GM23338 (cell line): Measurements from ENCODE around the gene JMJD1C.

Source experiments
- CREB1 ChIP-seq: fragments of 250-450 bp; sonication (Bioruptor Pico); IDR thresholded peaks from 2 replicates; pipeline ENCODE4 v1.5.0; 2020; ENCODE audit warnings: low read depth, mild to moderate bottlenecking, moderate library complexity
- EZH2 ChIP-seq: fragments of 200-600 bp; sonication (generic); IDR thresholded peaks from one replicate; pipeline ENCODE4 v1.8.0; 2017; ENCODE audit warnings: antibody characterized with exemption, mild to moderate bottlenecking, low read depth; ENCODE audit not compliant: unreplicated experiment
- EZH2phosphoT487 ChIP-seq: fragments of 200-600 bp; sonication (generic); IDR thresholded peaks from one replicate; pipeline ENCODE4 v1.8.1; 2018; ENCODE audit warnings: antibody characterized with exemption; ENCODE audit not compliant: unreplicated experiment
- JUNB ChIP-seq: IDR thresholded peaks from one replicate; pipeline ENCODE4 v1.6.1; 2016; ENCODE audit warnings: antibody characterized with exemption; ENCODE audit not compliant: unreplicated experiment
- NANOG ChIP-seq: IDR thresholded peaks from 2 replicates; pipeline ENCODE4 v1.6.1; 2016; ENCODE audit warnings: antibody characterized with exemption, borderline replicate concordance
- POLR2AphosphoS5 ChIP-seq: IDR thresholded peaks from 2 replicates; pipeline ENCODE4 v1.6.1; 2016; ENCODE audit warnings: antibody characterized with exemption, low read depth
- STAT1 ChIP-seq: IDR thresholded peaks from one replicate; pipeline ENCODE4 v1.6.1; 2016; ENCODE audit warnings: antibody characterized with exemption; ENCODE audit not compliant: unreplicated experiment
- ZNF114 ChIP-seq: fragments of 250-450 bp; sonication (Bioruptor Pico); IDR thresholded peaks from 2 replicates; pipeline ENCODE4 v1.5.0; 2020; ENCODE audit warnings: mild to moderate bottlenecking, moderate library complexity
- ZNF331 ChIP-seq: fragments of 250-450 bp; sonication (Bioruptor Pico); IDR thresholded peaks from 2 replicates; pipeline ENCODE4 v1.5.0; 2020; ENCODE audit warnings: low read depth, mild to moderate bottlenecking, moderate library complexity
- TF ChIP-seq, protein P1 (sequence below), 2 experiments: fragments of 200-600 bp in 1 of 2; sonication (generic) in 1 of 2; conservative IDR thresholded peaks; 2 replicates each; pipeline versions ENCODE4 v1.5.1 to v1.6.1; 2016 to 2017; ENCODE audit warnings: antibody characterized with exemption in 2 of 2, low read depth in 2 of 2, mild to moderate bottlenecking in 2 of 2, moderate library complexity in 1 of 2
- TF ChIP-seq, protein P2 (sequence below): IDR thresholded peaks from one replicate; pipeline ENCODE4 v1.6.1; 2018; ENCODE audit warnings: antibody characterized with exemption; ENCODE audit not compliant: unreplicated experiment
- TF ChIP-seq, protein P3 (sequence below): IDR thresholded peaks from 2 replicates; pipeline ENCODE4 v1.6.1; 2016; ENCODE audit warnings: antibody characterized with exemption

DNA sequence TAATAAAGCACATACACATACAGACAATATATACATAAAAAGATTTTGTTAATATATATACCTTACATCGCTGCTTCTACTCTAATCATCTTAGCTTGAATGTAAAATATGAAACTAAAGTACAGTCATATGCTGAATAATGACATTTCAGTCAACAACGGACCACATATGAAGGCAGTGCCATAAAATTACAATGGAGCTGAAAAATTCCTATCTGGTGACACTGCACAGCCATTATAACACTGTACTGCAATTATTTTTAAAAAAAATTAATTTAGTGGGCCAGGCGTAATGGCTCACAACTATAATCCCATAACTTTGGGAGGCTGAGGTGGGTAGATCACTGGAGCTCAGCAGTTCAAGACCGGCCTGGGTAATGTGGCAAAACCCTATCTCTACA is 122.3 kb downstream of the JMJD1C start:
- TF ChIP-seq POLR2AphosphoS5 (no peak), CREB1 (CRISPR knock-in tag) (no peak), STAT1 (no peak), ZNF114 (no peak), EZH2 (no peak), EZH2phosphoT487 (no peak), NANOG (no peak), JUNB (no peak), ZNF331 (no peak)
- TF ChIP-seq, protein P1, sequence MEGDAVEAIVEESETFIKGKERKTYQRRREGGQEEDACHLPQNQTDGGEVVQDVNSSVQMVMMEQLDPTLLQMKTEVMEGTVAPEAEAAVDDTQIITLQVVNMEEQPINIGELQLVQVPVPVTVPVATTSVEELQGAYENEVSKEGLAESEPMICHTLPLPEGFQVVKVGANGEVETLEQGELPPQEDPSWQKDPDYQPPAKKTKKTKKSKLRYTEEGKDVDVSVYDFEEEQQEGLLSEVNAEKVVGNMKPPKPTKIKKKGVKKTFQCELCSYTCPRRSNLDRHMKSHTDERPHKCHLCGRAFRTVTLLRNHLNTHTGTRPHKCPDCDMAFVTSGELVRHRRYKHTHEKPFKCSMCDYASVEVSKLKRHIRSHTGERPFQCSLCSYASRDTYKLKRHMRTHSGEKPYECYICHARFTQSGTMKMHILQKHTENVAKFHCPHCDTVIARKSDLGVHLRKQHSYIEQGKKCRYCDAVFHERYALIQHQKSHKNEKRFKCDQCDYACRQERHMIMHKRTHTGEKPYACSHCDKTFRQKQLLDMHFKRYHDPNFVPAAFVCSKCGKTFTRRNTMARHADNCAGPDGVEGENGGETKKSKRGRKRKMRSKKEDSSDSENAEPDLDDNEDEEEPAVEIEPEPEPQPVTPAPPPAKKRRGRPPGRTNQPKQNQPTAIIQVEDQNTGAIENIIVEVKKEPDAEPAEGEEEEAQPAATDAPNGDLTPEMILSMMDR (conservative IDR thresholded peaks at IDR 0.05; ENCODE audit: low read depth in 2 of 2), result no peak
- TF ChIP-seq, protein P2, sequence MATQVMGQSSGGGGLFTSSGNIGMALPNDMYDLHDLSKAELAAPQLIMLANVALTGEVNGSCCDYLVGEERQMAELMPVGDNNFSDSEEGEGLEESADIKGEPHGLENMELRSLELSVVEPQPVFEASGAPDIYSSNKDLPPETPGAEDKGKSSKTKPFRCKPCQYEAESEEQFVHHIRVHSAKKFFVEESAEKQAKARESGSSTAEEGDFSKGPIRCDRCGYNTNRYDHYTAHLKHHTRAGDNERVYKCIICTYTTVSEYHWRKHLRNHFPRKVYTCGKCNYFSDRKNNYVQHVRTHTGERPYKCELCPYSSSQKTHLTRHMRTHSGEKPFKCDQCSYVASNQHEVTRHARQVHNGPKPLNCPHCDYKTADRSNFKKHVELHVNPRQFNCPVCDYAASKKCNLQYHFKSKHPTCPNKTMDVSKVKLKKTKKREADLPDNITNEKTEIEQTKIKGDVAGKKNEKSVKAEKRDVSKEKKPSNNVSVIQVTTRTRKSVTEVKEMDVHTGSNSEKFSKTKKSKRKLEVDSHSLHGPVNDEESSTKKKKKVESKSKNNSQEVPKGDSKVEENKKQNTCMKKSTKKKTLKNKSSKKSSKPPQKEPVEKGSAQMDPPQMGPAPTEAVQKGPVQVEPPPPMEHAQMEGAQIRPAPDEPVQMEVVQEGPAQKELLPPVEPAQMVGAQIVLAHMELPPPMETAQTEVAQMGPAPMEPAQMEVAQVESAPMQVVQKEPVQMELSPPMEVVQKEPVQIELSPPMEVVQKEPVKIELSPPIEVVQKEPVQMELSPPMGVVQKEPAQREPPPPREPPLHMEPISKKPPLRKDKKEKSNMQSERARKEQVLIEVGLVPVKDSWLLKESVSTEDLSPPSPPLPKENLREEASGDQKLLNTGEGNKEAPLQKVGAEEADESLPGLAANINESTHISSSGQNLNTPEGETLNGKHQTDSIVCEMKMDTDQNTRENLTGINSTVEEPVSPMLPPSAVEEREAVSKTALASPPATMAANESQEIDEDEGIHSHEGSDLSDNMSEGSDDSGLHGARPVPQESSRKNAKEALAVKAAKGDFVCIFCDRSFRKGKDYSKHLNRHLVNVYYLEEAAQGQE, result no peak
- TF ChIP-seq, protein P3, sequence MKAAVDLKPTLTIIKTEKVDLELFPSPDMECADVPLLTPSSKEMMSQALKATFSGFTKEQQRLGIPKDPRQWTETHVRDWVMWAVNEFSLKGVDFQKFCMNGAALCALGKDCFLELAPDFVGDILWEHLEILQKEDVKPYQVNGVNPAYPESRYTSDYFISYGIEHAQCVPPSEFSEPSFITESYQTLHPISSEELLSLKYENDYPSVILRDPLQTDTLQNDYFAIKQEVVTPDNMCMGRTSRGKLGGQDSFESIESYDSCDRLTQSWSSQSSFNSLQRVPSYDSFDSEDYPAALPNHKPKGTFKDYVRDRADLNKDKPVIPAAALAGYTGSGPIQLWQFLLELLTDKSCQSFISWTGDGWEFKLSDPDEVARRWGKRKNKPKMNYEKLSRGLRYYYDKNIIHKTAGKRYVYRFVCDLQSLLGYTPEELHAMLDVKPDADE, result no peak
